Left lung (tissue), 10 donors: ENCODE data around the gene MYBPC1. TPM values are rescaled to one million over a fixed set of nuclear protein-coding genes. Genes with fewer than 3 reads are reported as not detected.
"Not testable (repeated sequence)": the region's sequence is repeated elsewhere in the genome, so short reads cannot be mapped to it uniquely, and the experiment has no call there.

Experiments
- ATAC-seq: fragments of 200-7000 bp; cut with Tn5 transposase; one replicate; pipeline ENCODE4 v1.9.1; 2020; ENCODE audit warnings: moderate library complexity
- DNase-seq, 4 donors: peaks; one replicate each; pipeline ENCODE4 v3.0.0-alpha.2; 2013 to 2020
- H3K27ac ChIP-seq, 2 donors: fragments of 200-600 bp; sonication (generic) in 1 of 2; one replicate each; pipeline versions ENCODE4 v1.5.0 to v1.8.0; 2020 to 2021
- H3K27me3 ChIP-seq, 2 donors: fragments of 200-600 bp; sonication (generic) in 1 of 2; one replicate each; pipeline versions ENCODE4 v1.5.0 to v1.8.0; 2020 to 2021
- H3K36me3 ChIP-seq, 2 donors: fragments of 200-600 bp; sonication (generic) in 1 of 2; one replicate each; pipeline versions ENCODE4 v1.5.0 to v1.8.0; 2020 to 2021
- H3K4me1 ChIP-seq, 2 donors: fragments of 200-600 bp; one replicate each; pipeline ENCODE4 v1.8.0; 2021
- H3K4me3 ChIP-seq, 2 donors: fragments of 200-600 bp; sonication (generic) in 1 of 2; one replicate each; pipeline versions ENCODE4 v1.5.0 to v1.8.0; 2020 to 2021; ENCODE audit warnings: mild to moderate bottlenecking in 1 of 2
- H3K9me3 ChIP-seq, 2 donors: fragments of 200-600 bp; sonication (generic) in 1 of 2; one replicate each; pipeline versions ENCODE4 v1.5.0 to v1.8.0; 2020 to 2021
- CTCF ChIP-seq, 2 donors: fragments of 200-600 bp; sonication (generic) in 1 of 2; IDR thresholded peaks; one replicate each; pipeline versions ENCODE4 v1.5.0 to v1.8.0; 2021; ENCODE audit warnings: antibody characterized with exemption in 2 of 2
- intact Hi-C, 2 donors: fragments of 100-400 bp; cut with DNase I; formaldehyde crosslinking; loops; one replicate each; pipeline versions ENCODE4 v1.11.2 to v1.14.2; 2022
- polyA plus RNA-seq, 6 donors: library from polyadenylated mRNA; unstranded; fragments of 120-200 nt; gene quantifications; one replicate each; pipeline ENCODE4 v1.2.1, GENCODE V29; 2013; ENCODE audit not compliant: insufficient read length in 6 of 6
- total RNA-seq, 2 donors: library from RNA; stranded (reverse); fragmentation: NEBNext Ultra II Directional; extraction: Animal tissue kit (Norgen Biotek cat#: 25700); gene quantifications; one replicate each; pipeline ENCODE4 v1.2.1, GENCODE V29; 2021
- donor health status: DM: no; HTN: yes; CAD: no.
- donor health status: DM: no; HTN: no; CAD: no.

Gene MYBPC1
- total and polyA plus RNA-seq, 8 donors: 0.06 to 0.24 (median 0.17) TPM; not detected in 3

DNA sequence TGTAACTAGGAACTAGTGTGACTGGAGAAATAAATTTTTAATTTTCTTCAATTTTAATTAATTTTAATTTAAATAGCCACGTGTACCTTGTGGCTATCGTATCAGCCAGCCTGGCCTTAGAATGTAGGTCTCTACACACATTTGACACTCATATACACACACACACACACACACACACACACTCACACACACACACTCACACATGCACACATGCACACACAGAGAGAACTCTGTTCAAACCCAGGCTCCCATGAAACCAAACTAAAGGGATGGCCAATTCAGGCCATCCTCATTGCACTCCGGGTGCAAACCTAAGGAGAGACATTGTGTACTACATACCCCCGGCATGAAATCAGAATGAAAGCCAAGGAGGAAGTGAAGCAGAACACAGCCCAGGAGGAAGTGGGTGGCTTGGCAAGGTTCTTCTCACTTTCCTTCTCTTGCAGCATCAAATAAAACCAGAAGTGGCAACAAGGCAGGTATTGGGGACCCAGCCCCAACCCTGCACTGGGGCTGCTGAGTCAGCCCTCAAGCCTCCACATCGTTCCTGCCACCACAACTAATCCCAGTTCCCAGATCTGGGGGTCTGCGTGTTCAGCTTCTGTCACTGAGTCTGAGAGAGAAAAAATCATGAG lies 76.5 kb downstream of the MYBPC1 start:
- no peak overlapping the region for H3K4me3 ChIP-seq
- no peak for TF ChIP-seq CTCF (IDR thresholded peaks at IDR 0.05)
- peaks cover 0 to 24% of the 10 kb centered on the region in 2 donors for H3K4me1 ChIP-seq
- peak overlapping the region in 1 of 2 donors; percentile 80 for H3K27ac ChIP-seq
- DNase-seq (peak in 1 of 4 donors; percentile 35), ATAC-seq (peak; percentile 56)
- intact Hi-C loops: no loop called here
- H3K36me3 ChIP-seq: no peaks in the 10 kb centered on the region
- H3K9me3 ChIP-seq: no peaks in the 10 kb centered on the region
- peaks cover 0 to 3% of the 10 kb centered on the region in 2 donors for H3K27me3 ChIP-seq

DNA sequence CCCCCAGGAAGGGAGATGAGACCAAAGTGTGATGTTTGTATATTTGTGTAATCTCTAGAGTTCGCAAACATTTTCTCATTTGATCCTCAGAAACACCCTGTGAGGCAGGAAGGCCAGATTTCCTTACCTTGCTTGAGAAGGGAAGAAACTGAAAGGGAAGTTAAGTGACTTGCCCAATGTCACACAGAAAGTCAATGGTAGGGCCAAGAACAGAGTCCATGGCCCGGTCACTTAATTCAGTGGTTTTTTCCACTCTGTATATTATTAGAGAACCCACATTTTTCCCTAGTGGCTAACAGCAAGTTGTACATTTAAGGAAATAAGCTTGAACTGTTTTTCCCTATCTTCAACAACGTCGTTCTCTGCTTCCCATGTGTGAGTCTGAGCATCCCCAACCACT lies 77.1 kb downstream of the MYBPC1 start:
- H3K4me3 ChIP-seq: no peak overlapping the region
- no peaks in the 10 kb centered on the region for H3K9me3 ChIP-seq
- intact Hi-C loops: no loop called here
- H3K4me1 ChIP-seq: peaks cover 0 to 24% of the 10 kb centered on the region in 2 donors
- H3K27me3 ChIP-seq: no peaks in the 10 kb centered on the region
- H3K36me3 ChIP-seq: no peaks in the 10 kb centered on the region
- peak; percentile 9 for ATAC-seq
- peak overlapping the region in 1 of 2 donors; percentile 80 for H3K27ac ChIP-seq
- DNase-seq: no peak
- no peak for TF ChIP-seq CTCF (IDR thresholded peaks at IDR 0.05)

- intact Hi-C loops: no loop called here
- Histone ChIP-seq H3K4me1 (peaks cover 0 to 17% of the 10 kb centered on the region in 2 donors), H3K36me3 (no peaks in the 10 kb centered on the region), H3K27me3 (no peaks in the 10 kb centered on the region), H3K4me3 (no peak overlapping the region), H3K27ac (no peak overlapping the region), H3K9me3 (no peaks in the 10 kb centered on the region)
- no peak for TF ChIP-seq CTCF (IDR thresholded peaks at IDR 0.05)
- ATAC-seq (no peak), DNase-seq (no peak)
Measured at GRCh38 chr12:101675555-101675954, 80.8 kb downstream of the MYBPC1 start.

DNA sequence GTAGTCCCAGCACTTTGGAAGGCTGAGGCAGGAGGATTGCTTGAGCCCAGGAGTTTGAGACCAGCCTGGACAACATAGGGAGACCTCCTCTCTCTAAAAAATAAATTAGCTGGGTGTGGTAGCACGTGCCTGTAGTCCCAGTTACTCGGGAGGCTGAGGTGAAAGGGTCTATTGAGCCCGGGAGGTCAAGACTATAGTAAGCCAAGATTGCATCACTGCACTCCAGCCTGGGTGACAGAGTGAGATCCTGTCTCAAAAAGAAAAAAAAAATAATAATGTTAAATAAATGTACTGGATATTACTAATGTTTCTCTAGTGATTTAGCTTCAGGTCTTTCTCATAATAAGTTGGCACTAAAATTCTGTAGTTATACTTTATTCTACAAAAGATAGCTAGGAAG lies 81.7 kb downstream of the MYBPC1 start:
- H3K4me1 ChIP-seq, DNase-seq, H3K27me3 ChIP-seq, H3K9me3 ChIP-seq, H3K4me3 ChIP-seq, H3K27ac ChIP-seq, intact Hi-C loops, ATAC-seq, H3K36me3 ChIP-seq: not testable (repeated sequence)

GRCh38 chr12:101678081-101678480 lies 83.3 kb downstream of the MYBPC1 start:
- Histone ChIP-seq H3K27me3 (no peaks in the 10 kb centered on the region), H3K9me3 (no peaks in the 10 kb centered on the region), H3K27ac (no peak overlapping the region), H3K36me3 (no peaks in the 10 kb centered on the region), H3K4me3 (no peak overlapping the region), H3K4me1 (no peaks in the 10 kb centered on the region)
- DNase-seq: no peak
- no peak for TF ChIP-seq CTCF (IDR thresholded peaks at IDR 0.05)
- intact Hi-C loops: no loop called here
- no peak for ATAC-seq

DNA sequence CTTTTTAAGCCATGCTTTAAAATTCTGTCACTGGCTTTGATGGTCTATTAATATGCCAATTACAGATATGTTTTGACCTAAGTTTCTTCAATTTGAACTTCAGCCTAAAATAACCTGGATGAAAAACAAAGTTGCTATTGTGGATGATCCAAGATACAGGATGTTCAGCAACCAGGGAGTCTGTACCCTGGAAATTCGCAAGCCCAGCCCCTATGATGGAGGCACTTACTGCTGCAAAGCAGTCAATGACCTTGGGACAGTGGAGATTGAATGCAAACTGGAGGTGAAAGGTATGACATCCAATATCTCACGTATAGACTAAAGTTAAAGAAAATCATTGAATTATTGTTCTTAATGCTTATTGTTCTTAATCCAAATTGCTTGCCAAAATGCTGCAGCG lies 85.5 kb downstream of the MYBPC1 start:
- no peak overlapping the region for H3K27ac ChIP-seq
- no peak for TF ChIP-seq CTCF (IDR thresholded peaks at IDR 0.05)

More for the DNA sequence above, 85.5 kb downstream of the MYBPC1 start:
- DNase-seq (no peak), ATAC-seq (no peak)
- Histone ChIP-seq H3K4me1 (no peaks in the 10 kb centered on the region), H3K36me3 (no peaks in the 10 kb centered on the region), H3K4me3 (no peak overlapping the region), H3K9me3 (no peaks in the 10 kb centered on the region), H3K27me3 (no peaks in the 10 kb centered on the region)
- intact Hi-C loops: no loop called here
